ENCODE data around the gene COL6A6.

The COL6A6 gene

DNA sequence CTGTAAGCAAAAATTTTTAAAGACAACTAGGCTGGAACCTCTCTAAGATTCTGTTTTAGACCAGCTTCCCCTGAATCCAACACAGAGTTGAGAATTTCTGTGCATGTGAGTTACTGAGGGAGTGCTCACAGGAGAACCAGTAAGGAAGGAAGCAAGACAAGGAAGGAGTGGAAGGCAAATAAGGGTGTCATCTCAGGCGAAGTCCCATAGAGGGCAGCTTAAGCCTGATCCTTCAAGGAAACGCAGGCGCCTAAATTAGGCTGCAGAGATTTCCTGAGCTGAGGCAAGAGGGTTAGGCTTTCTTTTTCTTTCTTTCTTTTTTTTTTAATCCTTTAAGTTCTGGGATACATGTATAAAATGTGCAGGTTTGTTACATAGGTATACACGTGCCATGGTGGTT, 36.2 kb upstream of the COL6A6 start:
- H3K27ac ChIP-seq (ENCODE audit: low read depth, low read length) = no peak overlapping the region
- H3K27me3 ChIP-seq (ENCODE audit: insufficient read depth, low read length) = no peaks in the 10 kb centered on the region
- no peak overlapping the region for H2BK5ac ChIP-seq (ENCODE audit: low read depth, low read length, poor library complexity)
- no peaks in the 10 kb centered on the region for H3K79me1 ChIP-seq (ENCODE audit: low read length)
- no peak overlapping the region for H4K12ac ChIP-seq (ENCODE audit: low read depth, low read length)
- H3K4me1 ChIP-seq (ENCODE audit: control insufficient read depth in 1 of 2, insufficient read depth in 2 of 2, low read length in 2 of 2) = no peaks in the 10 kb centered on the region
- no peak overlapping the region for H2AFZ ChIP-seq (ENCODE audit: insufficient read depth, low read length, poor library complexity)
- no peak overlapping the region for H2BK120ac ChIP-seq (ENCODE audit: insufficient read depth, low read length, poor library complexity)
- no CpG with 5 or more reads among the region's 4 CpGs for WGBS (ENCODE audit: extremely low coverage, insufficient coverage, insufficient read length)
- H4K91ac ChIP-seq (ENCODE audit: low read depth, low read length) = no peak overlapping the region
- H3K4me3 ChIP-seq (ENCODE audit: low read depth, low read length) = no peak overlapping the region
- no peak overlapping the region for H3K4me2 ChIP-seq (ENCODE audit: low read length)
- H2AK5ac ChIP-seq (ENCODE audit: low read length) = no peak overlapping the region
- no peaks in the 10 kb centered on the region for H3K9me3 ChIP-seq (ENCODE audit: insufficient read depth, low read depth, low read length)
- no peak overlapping the region for H3K18ac ChIP-seq (ENCODE audit: low read length)
- no peak overlapping the region for H4K8ac ChIP-seq (ENCODE audit: low read depth, low read length)
- no peak overlapping the region for H3K9ac ChIP-seq (ENCODE audit: low read length)
- peak; percentile 28 to 74 for DNase-seq
- H3K4ac ChIP-seq (ENCODE audit: low read depth, low read length) = no peak overlapping the region
- H3K36me3 ChIP-seq (ENCODE audit: control insufficient read depth in 1 of 2, insufficient read depth in 2 of 2, low read length in 2 of 2) = no peaks in the 10 kb centered on the region
- H3K14ac ChIP-seq (ENCODE audit: low read length) = no peak overlapping the region
- no peak overlapping the region for H2BK12ac ChIP-seq (ENCODE audit: low read length)
- no peaks in the 10 kb centered on the region for H3K79me2 ChIP-seq (ENCODE audit: control insufficient read depth, insufficient read depth, low read length, poor library complexity)
- no peak overlapping the region for H3K23ac ChIP-seq (ENCODE audit: low read length)

DNA sequence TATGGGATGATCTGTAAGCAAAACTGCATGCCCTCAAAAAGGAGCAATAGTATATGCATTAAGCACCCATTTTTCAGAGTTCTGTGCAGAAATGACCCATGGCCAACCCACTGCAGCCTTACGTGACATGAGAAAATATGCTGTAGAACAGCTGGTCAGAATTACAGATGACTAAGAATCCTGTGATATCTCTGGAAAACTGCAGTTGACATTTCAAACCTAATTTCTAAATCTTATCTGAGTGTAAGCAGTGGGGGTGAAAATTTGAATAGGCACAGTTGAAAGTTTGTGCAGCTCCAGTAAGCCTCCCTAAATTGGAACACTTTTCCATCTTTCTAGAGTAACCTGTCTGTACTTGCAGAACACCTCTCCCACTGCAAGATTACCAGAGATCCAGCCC, 28.7 kb upstream of the COL6A6 start:
- no CpG with 5 or more reads among the region's 1 CpG for WGBS (ENCODE audit: extremely low coverage, insufficient coverage, insufficient read length)
- DNase-seq = peak in 1 of 2 donors; percentile 75
- Histone ChIP-seq H4K91ac (ENCODE audit: low read depth, low read length) (no peak overlapping the region), H3K18ac (ENCODE audit: low read length) (no peak overlapping the region), H4K12ac (ENCODE audit: low read depth, low read length) (no peak overlapping the region), H3K27me3 (ENCODE audit: insufficient read depth, low read length) (no peaks in the 10 kb centered on the region), H2BK12ac (ENCODE audit: low read length) (no peak overlapping the region), H3K9ac (ENCODE audit: low read length) (no peak overlapping the region), H3K4me1 (ENCODE audit: control insufficient read depth in 1 of 2, insufficient read depth in 2 of 2, low read length in 2 of 2) (peaks cover 12% of the 10 kb centered on the region in 2 experiments), H3K14ac (ENCODE audit: low read length) (no peak overlapping the region), H2AK5ac (ENCODE audit: low read length) (no peak overlapping the region), H2BK120ac (ENCODE audit: insufficient read depth, low read length, poor library complexity) (no peak overlapping the region), H3K4ac (ENCODE audit: low read depth, low read length) (no peak overlapping the region), H3K4me3 (ENCODE audit: low read depth, low read length) (no peak overlapping the region), H3K36me3 (ENCODE audit: control insufficient read depth in 1 of 2, insufficient read depth in 2 of 2, low read length in 2 of 2) (no peaks in the 10 kb centered on the region), H2AFZ (ENCODE audit: insufficient read depth, low read length, poor library complexity) (no peak overlapping the region), H3K9me3 (ENCODE audit: insufficient read depth, low read depth, low read length) (no peaks in the 10 kb centered on the region), H3K79me1 (ENCODE audit: low read length) (peaks cover 5% of the 10 kb centered on the region), H4K8ac (ENCODE audit: low read depth, low read length) (no peak overlapping the region), H3K79me2 (ENCODE audit: control insufficient read depth, insufficient read depth, low read length, poor library complexity) (peaks cover 1% of the 10 kb centered on the region), H3K4me2 (ENCODE audit: low read length) (no peak overlapping the region), H3K23ac (ENCODE audit: low read length) (no peak overlapping the region), H2BK5ac (ENCODE audit: low read depth, low read length, poor library complexity) (no peak overlapping the region), H3K27ac (ENCODE audit: low read depth, low read length) (no peak overlapping the region)

DNA sequence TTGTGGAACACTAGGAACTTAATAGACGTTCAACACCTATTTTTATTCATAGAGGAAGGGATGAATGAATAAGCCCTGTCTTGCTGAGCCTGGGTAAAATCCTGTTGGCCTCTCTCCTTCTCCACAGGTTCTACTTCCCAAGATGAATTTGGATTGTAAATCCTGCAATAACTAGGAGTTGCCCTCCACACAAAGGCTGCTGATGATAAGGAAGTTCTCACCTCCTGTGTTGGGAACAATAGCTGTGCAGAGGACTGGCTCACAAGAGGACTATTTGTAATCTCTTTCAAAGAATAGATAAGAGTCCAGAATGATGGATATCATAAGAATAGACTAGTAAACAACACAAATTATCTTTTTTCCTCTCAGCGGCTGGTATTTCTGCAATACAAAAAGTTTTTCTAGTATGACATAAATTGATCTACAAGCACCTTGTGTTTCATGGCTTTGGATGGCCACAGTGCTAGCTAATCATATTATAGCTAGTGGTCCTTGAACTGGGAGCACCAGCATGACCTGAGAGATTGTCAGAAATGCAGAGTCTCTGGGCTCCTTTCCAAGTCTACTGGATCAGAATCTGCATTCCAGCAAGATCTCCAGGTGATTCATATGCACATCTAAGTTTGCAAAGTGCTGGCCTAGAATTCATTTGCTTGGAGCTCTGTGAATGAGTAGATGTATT, 28.1 kb upstream of the COL6A6 start:
- Histone ChIP-seq H4K12ac (ENCODE audit: low read depth, low read length) (no peak overlapping the region), H3K4me1 (ENCODE audit: control insufficient read depth in 1 of 2, insufficient read depth in 2 of 2, low read length in 2 of 2) (peaks cover 12% of the 10 kb centered on the region in 2 experiments), H3K79me2 (ENCODE audit: control insufficient read depth, insufficient read depth, low read length, poor library complexity) (peaks cover 1% of the 10 kb centered on the region), H2AFZ (ENCODE audit: insufficient read depth, low read length, poor library complexity) (no peak overlapping the region), H2BK120ac (ENCODE audit: insufficient read depth, low read length, poor library complexity) (no peak overlapping the region), H3K18ac (ENCODE audit: low read length) (no peak overlapping the region), H3K27ac (ENCODE audit: low read depth, low read length) (no peak overlapping the region), H3K23ac (ENCODE audit: low read length) (no peak overlapping the region), H3K9ac (ENCODE audit: low read length) (no peak overlapping the region), H3K4me2 (ENCODE audit: low read length) (no peak overlapping the region), H3K4me3 (ENCODE audit: low read depth, low read length) (no peak overlapping the region), H3K14ac (ENCODE audit: low read length) (no peak overlapping the region), H3K9me3 (ENCODE audit: insufficient read depth, low read depth, low read length) (no peaks in the 10 kb centered on the region), H2AK5ac (ENCODE audit: low read length) (no peak overlapping the region), H4K8ac (ENCODE audit: low read depth, low read length) (no peak overlapping the region), H3K36me3 (ENCODE audit: control insufficient read depth in 1 of 2, insufficient read depth in 2 of 2, low read length in 2 of 2) (no peaks in the 10 kb centered on the region), H2BK12ac (ENCODE audit: low read length) (no peak overlapping the region), H4K91ac (ENCODE audit: low read depth, low read length) (no peak overlapping the region), H3K27me3 (ENCODE audit: insufficient read depth, low read length) (no peaks in the 10 kb centered on the region), H3K4ac (ENCODE audit: low read depth, low read length) (no peak overlapping the region), H2BK5ac (ENCODE audit: low read depth, low read length, poor library complexity) (no peak overlapping the region), H3K79me1 (ENCODE audit: low read length) (peaks cover 5% of the 10 kb centered on the region)
- WGBS (ENCODE audit: extremely low coverage, insufficient coverage, insufficient read length) = no CpG with 5 or more reads among the region's 2 CpGs
- DNase-seq = peak; percentile 60 to 80

DNA sequence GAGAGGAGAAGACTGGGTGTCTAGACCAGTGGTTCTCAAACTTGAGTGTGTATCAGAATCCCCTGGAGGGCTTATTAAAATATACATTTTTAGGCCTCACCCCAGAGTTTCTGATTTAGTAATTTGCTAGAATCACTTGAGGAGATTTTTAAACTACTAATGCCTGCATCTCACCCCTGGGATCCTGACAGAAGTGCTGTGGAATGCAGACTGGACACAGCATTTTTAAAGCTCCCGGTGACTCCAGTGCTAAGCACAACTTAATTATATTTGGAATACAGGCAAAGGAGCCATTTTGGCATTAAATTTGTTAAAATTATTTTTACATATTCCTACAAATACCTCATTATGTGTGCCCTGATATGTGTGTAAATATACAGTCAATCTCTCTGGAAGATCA, 26.7 kb upstream of the COL6A6 start:
- H3K79me2 ChIP-seq (ENCODE audit: control insufficient read depth, insufficient read depth, low read length, poor library complexity) = peaks cover 1% of the 10 kb centered on the region
- no peak overlapping the region for H3K27ac ChIP-seq (ENCODE audit: low read depth, low read length)
- H3K4me1 ChIP-seq (ENCODE audit: control insufficient read depth in 1 of 2, insufficient read depth in 2 of 2, low read length in 2 of 2) = peaks cover 12% of the 10 kb centered on the region in 2 experiments
- H3K4ac ChIP-seq (ENCODE audit: low read depth, low read length) = no peak overlapping the region
- no peak overlapping the region for H4K91ac ChIP-seq (ENCODE audit: low read depth, low read length)
- H2BK12ac ChIP-seq (ENCODE audit: low read length) = no peak overlapping the region
- no peak overlapping the region for H2AFZ ChIP-seq (ENCODE audit: insufficient read depth, low read length, poor library complexity)
- no peak overlapping the region for H3K4me3 ChIP-seq (ENCODE audit: low read depth, low read length)
- peak; percentile 62 to 73 for DNase-seq
- no peak overlapping the region for H4K12ac ChIP-seq (ENCODE audit: low read depth, low read length)
- H3K27me3 ChIP-seq (ENCODE audit: insufficient read depth, low read length) = no peaks in the 10 kb centered on the region
- no peak overlapping the region for H2BK120ac ChIP-seq (ENCODE audit: insufficient read depth, low read length, poor library complexity)
- no peak overlapping the region for H2AK5ac ChIP-seq (ENCODE audit: low read length)
- no peak overlapping the region for H3K14ac ChIP-seq (ENCODE audit: low read length)
- H3K79me1 ChIP-seq (ENCODE audit: low read length) = peaks cover 5% of the 10 kb centered on the region
- H3K4me2 ChIP-seq (ENCODE audit: low read length) = no peak overlapping the region
- H3K9me3 ChIP-seq (ENCODE audit: insufficient read depth, low read depth, low read length) = no peaks in the 10 kb centered on the region
- WGBS (ENCODE audit: extremely low coverage, insufficient coverage, insufficient read length) = no CpG with 5 or more reads among the region's 1 CpG
- H4K8ac ChIP-seq (ENCODE audit: low read depth, low read length) = no peak overlapping the region
- no peak overlapping the region for H3K18ac ChIP-seq (ENCODE audit: low read length)
- no peak overlapping the region for H3K23ac ChIP-seq (ENCODE audit: low read length)
- H3K36me3 ChIP-seq (ENCODE audit: control insufficient read depth in 1 of 2, insufficient read depth in 2 of 2, low read length in 2 of 2) = no peaks in the 10 kb centered on the region
- no peak overlapping the region for H3K9ac ChIP-seq (ENCODE audit: low read length)
- H2BK5ac ChIP-seq (ENCODE audit: low read depth, low read length, poor library complexity) = no peak overlapping the region

Measured in trophoblast cell (in vitro differentiated cells and primary cell).